ENCODE results near the gene KRTAP9-3.
"Not testable (repeated sequence)": the region's sequence is repeated elsewhere in the genome, so short reads cannot be mapped to it uniquely, and the experiment has no call there.

The KRTAP9-3 gene

GRCh38 chr17:41254861-41255260, 22.6 kb downstream of the KRTAP9-3 start:
- DNase-seq = no peak

GRCh38 chr17:41255381-41256290, 23.4 kb downstream of the KRTAP9-3 start, which contains the start of gene KRTAP9-9:
TSS of gene KRTAP9-9 (plus strand) at chr17:41255384.
- not testable (repeated sequence) for DNase-seq

GRCh38 chr17:41256291-41256685, 24.0 kb downstream of the KRTAP9-3 start:
- no peak for DNase-seq

GRCh38 chr17:41258406-41258805, 26.2 kb downstream of the KRTAP9-3 start:
- DNase-seq = no peak

- DNase-seq = no peak
Observed at GRCh38 chr17:41263212-41263611, 31.0 kb downstream of the KRTAP9-3 start.

- no peak for DNase-seq
Observed at GRCh38 chr17:41264599-41264998, 32.4 kb downstream of the KRTAP9-3 start.

- DNase-seq = no peak
Observed at GRCh38 chr17:41265078-41265477, 32.8 kb downstream of the KRTAP9-3 start, which contains the start of gene KRTAP9-6. TSS of gene KRTAP9-6 (plus strand) at chr17:41265378. CDS start at chr17:41265378, 0 bp downstream.

GRCh38 chr17:41267711-41268110, 35.5 kb downstream of the KRTAP9-3 start:
- no peak for DNase-seq

GRCh38 chr17:41271323-41271722, 39.1 kb downstream of the KRTAP9-3 start:
- DNase-seq = not testable (repeated sequence)

- DNase-seq = no peak
Observed at GRCh38 chr17:41271858-41272257, 39.6 kb downstream of the KRTAP9-3 start.

- DNase-seq = not testable (repeated sequence)
Observed at GRCh38 chr17:41275648-41276190, 43.5 kb downstream of the KRTAP9-3 start, which contains the start of gene KRTAP9-7. TSS of gene KRTAP9-7 (plus strand) at chr17:41275698. CDS start at chr17:41275698, 0 bp downstream.

GRCh38 chr17:41278176-41278955, 46.1 kb downstream of the KRTAP9-3 start:
- no peak for DNase-seq
